Lung (tissue), 12 donors: ENCODE measurements around the gene CNTNAP2. TPM values are rescaled to one million over a fixed set of nuclear protein-coding genes. Genes with fewer than 3 reads are reported as not detected.
A peak's percentile ranks its signal among the peaks of the same experiment; 100 is the strongest.

Experiments
- ATAC-seq: fragments of 200-7000 bp; cut with Tn5 transposase; one replicate; pipeline ENCODE4 v1.9.1; 2020; ENCODE audit warnings: moderate number of reproducible peaks; ENCODE audit not compliant: insufficient read depth, low FRiP score
- DNase-seq, 3 donors: peaks; one replicate each; pipeline ENCODE4 v3.0.0-alpha.2; 2013 to 2017
- H3K27ac ChIP-seq, 2 donors: one replicate each; pipeline ENCODE4 v1.5.1; 2013; ENCODE audit warnings: mild to moderate bottlenecking in 2 of 2, moderate library complexity in 2 of 2, control low read depth in 1 of 2, inconsistent platforms in 1 of 2, low read depth in 1 of 2, low read length in 1 of 2
- H3K27me3 ChIP-seq, 3 donors: one replicate each; pipeline ENCODE4 v1.5.1; 2013; ENCODE audit warnings: low read length in 2 of 3; ENCODE audit not compliant: control insufficient read depth in 3 of 3, insufficient read depth in 3 of 3
- H3K36me3 ChIP-seq, 4 donors: one replicate each; pipeline ENCODE4 v1.5.1; 2013; ENCODE audit warnings: low read length in 4 of 4, mild to moderate bottlenecking in 1 of 4, moderate library complexity in 1 of 4; ENCODE audit not compliant: control insufficient read depth in 4 of 4, insufficient read depth in 4 of 4
- H3K4me1 ChIP-seq, 5 donors: one replicate each; pipeline ENCODE4 v1.5.1; 2013; ENCODE audit warnings: low read length in 5 of 5, mild to moderate bottlenecking in 2 of 5, moderate library complexity in 1 of 5; ENCODE audit not compliant: control insufficient read depth in 5 of 5, insufficient read depth in 5 of 5
- H3K4me3 ChIP-seq: one replicate; pipeline ENCODE4 v1.5.1; 2013; ENCODE audit warnings: mild to moderate bottlenecking, control low read depth, moderate library complexity
- H3K9ac ChIP-seq, 2 donors: one replicate each; pipeline ENCODE4 v1.5.1; 2013; ENCODE audit warnings: low read length in 2 of 2, control low read depth in 1 of 2; ENCODE audit not compliant: insufficient read depth in 1 of 2
- H3K9me3 ChIP-seq, 4 donors: one replicate each; pipeline ENCODE4 v1.5.1; 2013; ENCODE audit warnings: low read length in 3 of 4, mild to moderate bottlenecking in 1 of 4, moderate library complexity in 1 of 4; ENCODE audit not compliant: control insufficient read depth in 4 of 4, insufficient read depth in 3 of 4
- CTCF ChIP-seq: IDR thresholded peaks from 2 replicates; pipeline ENCODE4 v1.5.1; 2012; ENCODE audit warnings: mild to moderate bottlenecking; ENCODE audit errors: control extremely low read depth, extremely low read depth
- WGBS, 2 donors: extraction: QIAGEN DNeasy Blood & Tissue Kit; methylation state at CpG; one replicate each; pipeline ENCODE4 v1.1.7; 2013; 5-methylcytosine and 5-hydroxymethylcytosine counted together
- polyA plus RNA-seq, 2 donors: library from polyadenylated mRNA; stranded (reverse); fragments of 200-250 nt; gene quantifications; one replicate each; pipeline ENCODE4 v1.2.1, GENCODE V29; 2013
- total RNA-seq, 2 donors: library from RNA; depleted of rRNA in 1 of 2; stranded (reverse); fragments of >200 nt in 1 of 2; gene quantifications; one replicate each; pipeline ENCODE4 v1.2.1, GENCODE V29; 2014 to 2021
- donor health status: control.
- donor health status: control.
- donor health status: Bipolar disorder and iron deficiency.
- donor health status: healthy.
- donor health status: DM: yes; HTN: yes; CAD: no.

Gene CNTNAP2
- total and polyA plus RNA-seq, 4 donors = 0.18 to 45.3 (median 0.52) TPM

- no peaks in the 10 kb centered on the region for H3K27me3 ChIP-seq
- TF ChIP-seq CTCF = no peak
- H3K4me1 ChIP-seq = no peaks in the 10 kb centered on the region
- peaks cover 0 to 6% (median 0%) of the 10 kb centered on the region in 4 donors for H3K9me3 ChIP-seq
- H3K27ac ChIP-seq = no peak overlapping the region
- no peaks in the 10 kb centered on the region for H3K36me3 ChIP-seq
- ATAC-seq = no peak
- no peak for DNase-seq
- no peak overlapping the region for H3K4me3 ChIP-seq
- 91 to 95% methylated on average over 1 of the region's 1 CpG for WGBS, 2 donors
- no peak overlapping the region for H3K9ac ChIP-seq
These were observed 623.4 kb downstream of the CNTNAP2 start for GRCh38 chr7:146740039-146740438.

- Histone ChIP-seq H3K27me3 (no peaks in the 10 kb centered on the region), H3K4me3 (no peak overlapping the region), H3K4me1 (no peaks in the 10 kb centered on the region), H3K36me3 (no peaks in the 10 kb centered on the region), H3K9ac (no peak overlapping the region), H3K9me3 (peaks cover 0 to 6% (median 0%) of the 10 kb centered on the region in 4 donors), H3K27ac (no peak overlapping the region)
- ATAC-seq (no peak), DNase-seq (peak in 1 of 3 donors; percentile 11)
- no peak for TF ChIP-seq CTCF
These were observed 625.3 kb downstream of the CNTNAP2 start for GRCh38 chr7:146741911-146742310.

GRCh38 chr7:146754385-146754784, 637.8 kb downstream of the CNTNAP2 start:
- TF ChIP-seq CTCF = no peak
- Histone ChIP-seq H3K9ac (no peak overlapping the region), H3K36me3 (no peaks in the 10 kb centered on the region), H3K4me1 (no peaks in the 10 kb centered on the region), H3K4me3 (no peak overlapping the region), H3K27ac (no peak overlapping the region), H3K27me3 (no peaks in the 10 kb centered on the region), H3K9me3 (peaks cover 0 to 5% (median 0%) of the 10 kb centered on the region in 4 donors)
- WGBS, 2 donors = 63 to 70% methylated on average over 1 of the region's 1 CpG
- no peak for DNase-seq
- ATAC-seq = no peak

GRCh38 chr7:146755585-146755984, 639.0 kb downstream of the CNTNAP2 start:
- H3K27me3 ChIP-seq = no peaks in the 10 kb centered on the region
- DNase-seq = no peak
- H3K36me3 ChIP-seq = no peaks in the 10 kb centered on the region
- no peak overlapping the region for H3K27ac ChIP-seq
- H3K9me3 ChIP-seq = peaks cover 0 to 5% (median 0%) of the 10 kb centered on the region in 4 donors
- no peak for TF ChIP-seq CTCF
- no peaks in the 10 kb centered on the region for H3K4me1 ChIP-seq
- H3K9ac ChIP-seq = no peak overlapping the region
- no peak for ATAC-seq
- H3K4me3 ChIP-seq = no peak overlapping the region
- WGBS, 2 donors = 72 to 87% methylated on average over 2 of the region's 2 CpGs
